Neural progenitor cell (in vitro differentiated cells): ENCODE data around the gene CDC42BPA.
"Not testable (repeated sequence)": the region's sequence is repeated elsewhere in the genome, so short reads cannot be mapped to it uniquely, and the experiment has no call there.

Source experiments
- EZH2phosphoT487 ChIP-seq: fragments of 200-600 bp; sonication (generic); IDR thresholded peaks from 2 replicates; pipeline ENCODE4 v1.6.1; 2017; ENCODE audit warnings: antibody characterized with exemption
- TF ChIP-seq, protein P1 (sequence below): fragments of 200-600 bp; sonication (generic); IDR thresholded peaks from 2 replicates; pipeline ENCODE4 v1.5.1; 2017; ENCODE audit warnings: antibody characterized with exemption, mild to moderate bottlenecking

DNA sequence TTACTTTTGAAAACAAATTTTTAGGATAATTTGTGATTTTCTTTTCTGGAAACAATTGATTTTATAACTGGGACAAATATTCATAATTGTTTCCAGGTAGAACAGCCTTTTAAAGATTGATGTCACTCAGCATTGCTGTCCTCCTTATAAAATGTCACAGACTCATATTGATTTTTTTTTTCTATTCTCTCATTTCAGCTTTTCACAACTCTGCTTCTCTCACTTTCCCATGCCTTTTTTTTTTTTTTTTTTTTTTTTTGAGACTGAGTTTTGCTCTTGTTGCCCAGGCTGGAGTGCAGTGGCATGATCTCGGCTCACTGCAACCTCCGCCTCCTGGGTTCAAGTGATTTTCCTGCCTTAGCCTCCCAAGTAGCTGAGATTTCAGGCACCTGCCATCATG lies 33.9 kb upstream of the CDC42BPA start:
- TF ChIP-seq, protein P1, sequence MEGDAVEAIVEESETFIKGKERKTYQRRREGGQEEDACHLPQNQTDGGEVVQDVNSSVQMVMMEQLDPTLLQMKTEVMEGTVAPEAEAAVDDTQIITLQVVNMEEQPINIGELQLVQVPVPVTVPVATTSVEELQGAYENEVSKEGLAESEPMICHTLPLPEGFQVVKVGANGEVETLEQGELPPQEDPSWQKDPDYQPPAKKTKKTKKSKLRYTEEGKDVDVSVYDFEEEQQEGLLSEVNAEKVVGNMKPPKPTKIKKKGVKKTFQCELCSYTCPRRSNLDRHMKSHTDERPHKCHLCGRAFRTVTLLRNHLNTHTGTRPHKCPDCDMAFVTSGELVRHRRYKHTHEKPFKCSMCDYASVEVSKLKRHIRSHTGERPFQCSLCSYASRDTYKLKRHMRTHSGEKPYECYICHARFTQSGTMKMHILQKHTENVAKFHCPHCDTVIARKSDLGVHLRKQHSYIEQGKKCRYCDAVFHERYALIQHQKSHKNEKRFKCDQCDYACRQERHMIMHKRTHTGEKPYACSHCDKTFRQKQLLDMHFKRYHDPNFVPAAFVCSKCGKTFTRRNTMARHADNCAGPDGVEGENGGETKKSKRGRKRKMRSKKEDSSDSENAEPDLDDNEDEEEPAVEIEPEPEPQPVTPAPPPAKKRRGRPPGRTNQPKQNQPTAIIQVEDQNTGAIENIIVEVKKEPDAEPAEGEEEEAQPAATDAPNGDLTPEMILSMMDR = not testable (repeated sequence)
- not testable (repeated sequence) for TF ChIP-seq EZH2phosphoT487
